ENCODE data around the gene TMEM82. TPM values are rescaled to one million over a fixed set of nuclear protein-coding genes. Genes with fewer than 3 reads are reported as not detected.

TMEM82 gene
- total RNA-seq, 1 donor from 2014 or later = not detected

DNA sequence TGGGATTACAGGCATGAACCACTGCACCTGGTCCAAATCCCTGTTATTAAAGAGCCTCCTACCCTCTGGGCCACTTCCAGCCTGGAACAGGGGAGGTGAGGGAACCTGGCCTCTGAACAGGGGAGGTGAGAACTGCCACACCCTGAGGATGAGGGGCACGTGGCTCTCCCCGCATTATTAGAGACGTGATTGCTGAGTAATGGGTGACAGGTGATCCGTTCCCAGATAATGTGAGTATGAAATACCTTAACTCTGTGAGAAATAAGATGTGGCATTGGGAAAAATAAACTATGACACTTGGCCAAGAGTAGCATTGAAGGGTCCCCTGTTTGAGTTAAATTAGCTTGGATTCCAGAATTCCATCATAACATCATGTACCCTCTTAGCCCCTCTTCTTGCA, 19.9 kb upstream of the TMEM82 start:
- DNase-seq (ENCODE audit: low spot score) = no peak
- no peaks in the 10 kb centered on the region for H3K9me3 Mint-ChIP-seq (ENCODE audit: low read depth)
- H3K36me3 Mint-ChIP-seq (ENCODE audit: low read depth) = peaks cover 23% of the 10 kb centered on the region
- H3K4me3 Mint-ChIP-seq (ENCODE audit: unreplicated experiment) = no peak overlapping the region
- no peaks in the 10 kb centered on the region for H3K27me3 Mint-ChIP-seq (ENCODE audit: low read depth)
- H3K4me1 Mint-ChIP-seq (ENCODE audit: low read depth) = peaks cover 10% of the 10 kb centered on the region
- TF ChIP-seq CTCF (IDR thresholded peaks at IDR 0.05) = no peak
- H3K27ac Mint-ChIP-seq (ENCODE audit: unreplicated experiment) = peak overlapping the region; percentile 82

- Mint-ChIP-seq H3K4me1 (ENCODE audit: low read depth) (peaks cover 10% of the 10 kb centered on the region), H3K9me3 (ENCODE audit: low read depth) (no peaks in the 10 kb centered on the region), H3K27me3 (ENCODE audit: low read depth) (no peaks in the 10 kb centered on the region), H3K4me3 (ENCODE audit: unreplicated experiment) (no peak overlapping the region), H3K36me3 (ENCODE audit: low read depth) (peaks cover 28% of the 10 kb centered on the region), H3K27ac (ENCODE audit: unreplicated experiment) (peak overlapping the region; percentile 82)
- no peak for TF ChIP-seq CTCF (IDR thresholded peaks at IDR 0.05)
- no peak for DNase-seq (ENCODE audit: low spot score)
Observed at GRCh38 chr1:15722836-15723532, 19.3 kb upstream of the TMEM82 start.

GRCh38 chr1:15723631-15724246, 18.6 kb upstream of the TMEM82 start:
- Mint-ChIP-seq H3K27ac (ENCODE audit: unreplicated experiment) (no peak overlapping the region), H3K9me3 (ENCODE audit: low read depth) (no peaks in the 10 kb centered on the region), H3K27me3 (ENCODE audit: low read depth) (no peaks in the 10 kb centered on the region), H3K36me3 (ENCODE audit: low read depth) (peaks cover 23% of the 10 kb centered on the region), H3K4me1 (ENCODE audit: low read depth) (peaks cover 10% of the 10 kb centered on the region), H3K4me3 (ENCODE audit: unreplicated experiment) (no peak overlapping the region)
- TF ChIP-seq CTCF (IDR thresholded peaks at IDR 0.05) = no peak
- no peak for DNase-seq (ENCODE audit: low spot score)

GRCh38 chr1:15724949-15725880, 17.1 kb upstream of the TMEM82 start:
- no peak for TF ChIP-seq CTCF (IDR thresholded peaks at IDR 0.05)
- H3K27ac Mint-ChIP-seq (ENCODE audit: unreplicated experiment) = peak overlapping the region; percentile 51
- no peak overlapping the region for H3K4me3 Mint-ChIP-seq (ENCODE audit: unreplicated experiment)
- H3K9me3 Mint-ChIP-seq (ENCODE audit: low read depth) = no peaks in the 10 kb centered on the region
- H3K27me3 Mint-ChIP-seq (ENCODE audit: low read depth) = no peaks in the 10 kb centered on the region
- H3K36me3 Mint-ChIP-seq (ENCODE audit: low read depth) = peaks cover 25% of the 10 kb centered on the region
- H3K4me1 Mint-ChIP-seq (ENCODE audit: low read depth) = peaks cover 10% of the 10 kb centered on the region
- peak; percentile 93 for DNase-seq (ENCODE audit: low spot score)

- Mint-ChIP-seq H3K27me3 (ENCODE audit: low read depth) (no peaks in the 10 kb centered on the region), H3K4me1 (ENCODE audit: low read depth) (peaks cover 10% of the 10 kb centered on the region)
Observed at GRCh38 chr1:15726508-15726907, 15.8 kb upstream of the TMEM82 start.

More at GRCh38 chr1:15726508-15726907, 15.8 kb upstream of the TMEM82 start:
- TF ChIP-seq CTCF (IDR thresholded peaks at IDR 0.05) = no peak
- Mint-ChIP-seq H3K27ac (ENCODE audit: unreplicated experiment) (no peak overlapping the region), H3K36me3 (ENCODE audit: low read depth) (peaks cover 25% of the 10 kb centered on the region), H3K4me3 (ENCODE audit: unreplicated experiment) (no peak overlapping the region), H3K9me3 (ENCODE audit: low read depth) (no peaks in the 10 kb centered on the region)
- no peak for DNase-seq (ENCODE audit: low spot score)
